Breast epithelium (tissue), 4 donors: ENCODE measurements around the gene AGRN. TPM values are rescaled to one million over a fixed set of nuclear protein-coding genes. Genes with fewer than 3 reads are reported as not detected.
"Not testable (repeated sequence)": the region's sequence is repeated elsewhere in the genome, so short reads cannot be mapped to it uniquely, and the experiment has no call there.

ENCODE experiments used
- DNase-seq, 2 donors: peaks; one replicate each; pipeline ENCODE4 v3.0.0-alpha.2; 2019; ENCODE audit warnings: low spot score in 2 of 2
- H3K27ac ChIP-seq, 2 donors: fragments of 200-600 bp; sonication (generic) in 1 of 2; one replicate each; pipeline ENCODE4 v1.5.1; 2016 to 2019; ENCODE audit warnings: mild to moderate bottlenecking in 1 of 2
- H3K27me3 ChIP-seq, 2 donors: fragments of 200-600 bp; sonication (generic) in 1 of 2; one replicate each; pipeline versions ENCODE4 v1.5.1 to v1.6.0; 2017 to 2019; ENCODE audit warnings: control low read depth in 1 of 2, mild to moderate bottlenecking in 1 of 2
- H3K36me3 ChIP-seq: fragments of 200-600 bp; one replicate; pipeline ENCODE4 v1.5.1; 2019
- H3K4me1 ChIP-seq, 2 donors: fragments of 200-600 bp; sonication (generic); one replicate each; pipeline ENCODE4 v1.5.1; 2016 to 2019; ENCODE audit warnings: control low read depth in 1 of 2
- H3K4me3 ChIP-seq, 3 donors: fragments of 200-600 bp; sonication (generic); 1 replicate in 2 of 3; 2 replicates in 1 of 3; pipeline ENCODE4 v1.5.1; 2016 to 2019; ENCODE audit warnings: mild to moderate bottlenecking in 3 of 3, moderate library complexity in 2 of 3
- H3K9me3 ChIP-seq, 2 donors: fragments of 200-600 bp; sonication (generic) in 1 of 2; one replicate each; pipeline ENCODE4 v1.5.1; 2016 to 2019; ENCODE audit warnings: control low read depth in 1 of 2
- POLR2A ChIP-seq: fragments of 450-650 bp; IDR thresholded peaks from one replicate; pipeline ENCODE4 v1.6.1; 2016; ENCODE audit warnings: antibody characterized with exemption, mild to moderate bottlenecking, moderate library complexity
- POLR2AphosphoS5 ChIP-seq, 3 donors: sonication (generic); formaldehyde crosslinking; IDR thresholded peaks; one replicate each; pipeline ENCODE4 v1.6.1; 2017; ENCODE audit warnings: antibody characterized with exemption in 3 of 3
- intact Hi-C: fragments of 100-400 bp; cut with DNase I; formaldehyde crosslinking; loops from one replicate; pipeline ENCODE4 v1.15.1; 2023; ENCODE audit warnings: low total_unique reads
- total RNA-seq, 3 donors: library from RNA; depleted of rRNA; stranded (reverse); fragments of >200 nt; gene quantifications; one replicate each; pipeline ENCODE4 v1.1.0, GENCODE V29; 2016
- TF ChIP-seq, protein P1 (sequence below), 3 donors: fragments of 450-650 bp; IDR thresholded peaks; one replicate each; pipeline ENCODE4 v1.5.1; 2016 to 2017; ENCODE audit warnings: antibody characterized with exemption in 3 of 3, mild to moderate bottlenecking in 3 of 3, moderate library complexity in 3 of 3

The AGRN gene
- total RNA-seq, 3 donors from 2014 or later, result 9.1 to 37.0 (median 30.5) TPM

- intact Hi-C loops, result loop anchor here (5.0 kb wide), 1 partner anchor 913 kb away; no protein-coding TSS in a partner anchor
- Histone ChIP-seq H3K27me3 (no peaks in the 10 kb centered on the region), H3K4me3 (no peak overlapping the region), H3K4me1 (no peaks in the 10 kb centered on the region), H3K27ac (no peak overlapping the region), H3K36me3 (no peaks in the 10 kb centered on the region), H3K9me3 (no peaks in the 10 kb centered on the region)
- DNase-seq, result no peak
- no peak for TF ChIP-seq POLR2AphosphoS5 (IDR thresholded peaks at IDR 0.05)
- no peak for TF ChIP-seq POLR2A
- TF ChIP-seq, protein P1, sequence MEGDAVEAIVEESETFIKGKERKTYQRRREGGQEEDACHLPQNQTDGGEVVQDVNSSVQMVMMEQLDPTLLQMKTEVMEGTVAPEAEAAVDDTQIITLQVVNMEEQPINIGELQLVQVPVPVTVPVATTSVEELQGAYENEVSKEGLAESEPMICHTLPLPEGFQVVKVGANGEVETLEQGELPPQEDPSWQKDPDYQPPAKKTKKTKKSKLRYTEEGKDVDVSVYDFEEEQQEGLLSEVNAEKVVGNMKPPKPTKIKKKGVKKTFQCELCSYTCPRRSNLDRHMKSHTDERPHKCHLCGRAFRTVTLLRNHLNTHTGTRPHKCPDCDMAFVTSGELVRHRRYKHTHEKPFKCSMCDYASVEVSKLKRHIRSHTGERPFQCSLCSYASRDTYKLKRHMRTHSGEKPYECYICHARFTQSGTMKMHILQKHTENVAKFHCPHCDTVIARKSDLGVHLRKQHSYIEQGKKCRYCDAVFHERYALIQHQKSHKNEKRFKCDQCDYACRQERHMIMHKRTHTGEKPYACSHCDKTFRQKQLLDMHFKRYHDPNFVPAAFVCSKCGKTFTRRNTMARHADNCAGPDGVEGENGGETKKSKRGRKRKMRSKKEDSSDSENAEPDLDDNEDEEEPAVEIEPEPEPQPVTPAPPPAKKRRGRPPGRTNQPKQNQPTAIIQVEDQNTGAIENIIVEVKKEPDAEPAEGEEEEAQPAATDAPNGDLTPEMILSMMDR (IDR thresholded peaks at IDR 0.05), result no peak
Observed at GRCh38 chr1:1099506-1100183, 79.7 kb downstream of the AGRN start.

- intact Hi-C loops, result loop anchor here (5.0 kb wide), 1 partner anchor 912 kb away; no protein-coding TSS in a partner anchor
- no peaks in the 10 kb centered on the region for H3K36me3 ChIP-seq
- DNase-seq, result peak in 1 of 2 donors; percentile 28
Observed at GRCh38 chr1:1100296-1100695, 80.4 kb downstream of the AGRN start.

DNA sequence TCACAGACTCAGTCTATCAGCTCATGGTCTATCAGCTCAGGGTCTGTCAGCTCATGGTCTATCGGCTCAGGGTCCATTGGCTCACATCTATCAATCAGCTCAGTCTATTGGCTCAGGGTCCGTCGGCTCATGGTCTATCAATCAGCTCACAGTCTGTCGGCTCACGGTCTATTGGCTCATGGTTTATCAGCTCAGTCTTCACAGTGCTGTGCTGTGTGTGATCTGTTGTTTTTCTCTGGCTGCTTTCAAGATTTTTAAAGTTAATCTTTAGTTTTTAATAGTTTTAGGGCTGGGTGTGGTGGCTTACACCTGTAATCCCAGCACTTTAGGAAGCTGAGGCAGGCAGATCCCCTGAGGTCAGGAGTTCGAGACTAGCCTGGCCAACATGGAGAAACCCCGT lies 81.6 kb downstream of the AGRN start:
- no peak for DNase-seq
- Histone ChIP-seq H3K4me3 (no peak overlapping the region), H3K27me3 (no peaks in the 10 kb centered on the region), H3K36me3 (no peaks in the 10 kb centered on the region), H3K4me1 (no peaks in the 10 kb centered on the region), H3K9me3 (peaks cover 0 to under 1% of the 10 kb centered on the region in 2 donors), H3K27ac (no peak overlapping the region)
- TF ChIP-seq POLR2A, result no peak
- TF ChIP-seq, protein P1 (IDR thresholded peaks at IDR 0.05), result no peak
- intact Hi-C loops, result loop anchor here (5.0 kb wide), 1 partner anchor 911 kb away; no protein-coding TSS in a partner anchor

More at GRCh38 chr1:1100296-1100695, 80.4 kb downstream of the AGRN start:
- Histone ChIP-seq H3K9me3 (no peaks in the 10 kb centered on the region), H3K4me3 (no peak overlapping the region), H3K4me1 (no peaks in the 10 kb centered on the region), H3K27ac (no peak overlapping the region), H3K27me3 (no peaks in the 10 kb centered on the region)
- TF ChIP-seq, protein P1 (IDR thresholded peaks at IDR 0.05), result no peak
- TF ChIP-seq POLR2A (no peak), POLR2AphosphoS5 (IDR thresholded peaks at IDR 0.05) (no peak)

DNA sequence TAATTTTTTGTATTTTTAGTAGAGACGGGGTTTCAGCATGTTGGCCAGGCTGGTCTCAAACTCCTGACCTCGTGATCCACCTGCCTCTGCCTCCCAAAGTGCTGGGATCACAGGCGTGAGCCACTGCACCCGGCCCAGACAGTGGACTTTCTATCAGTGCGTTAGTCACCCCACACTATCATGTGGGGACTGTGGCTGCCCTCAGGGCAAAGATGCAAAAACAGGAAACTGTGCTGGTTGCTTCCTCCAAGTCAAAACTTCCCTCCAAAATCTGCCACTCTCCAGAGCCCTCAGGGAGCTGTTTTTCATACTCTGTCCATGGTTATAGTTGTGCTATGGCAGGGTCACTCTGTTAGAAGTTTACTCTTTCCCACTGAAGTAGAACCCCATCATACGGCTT lies 84.2 kb downstream of the AGRN start:
- not testable (repeated sequence) for H3K9me3 ChIP-seq, DNase-seq, H3K4me1 ChIP-seq, H3K27me3 ChIP-seq, H3K27ac ChIP-seq, H3K4me3 ChIP-seq, H3K36me3 ChIP-seq
- intact Hi-C loops, result loop anchor here (5.0 kb wide), 1 partner anchor 908 kb away; no protein-coding TSS in a partner anchor

Other genes with a start within 250 kb of the AGRN start
- 10 to 100 TPM in 1 of 3 donors, 1 to 10 TPM in 1, under 1 TPM in 1; 0.16 to 23.0 (median 2.9) TPM for gene SAMD11, start 96.2 kb upstream of the AGRN start, total RNA-seq
- gene NOC2L, start 60.9 kb upstream of the AGRN start, total RNA-seq, result 10 to 100 TPM; 36.2 to 38.7 (median 38.2) TPM
- 10 to 100 TPM in 1 of 3 donors, 1 to 10 TPM in 2; 5.4 to 18.0 (median 10.0) TPM for gene KLHL17, start 59.5 kb upstream of the AGRN start, total RNA-seq
- gene PLEKHN1, start 53.6 kb upstream of the AGRN start, total RNA-seq, result 1 to 10 TPM in 2 of 3 donors, under 1 TPM in 1; 0.16 to 2.8 (median 1.6) TPM
- gene PERM1, start 38.0 kb upstream of the AGRN start, total RNA-seq, result 1 to 10 TPM in 1 of 3 donors, under 1 TPM in 1, not detected in 1; 0.33 to 1.9 TPM
- 10 to 100 TPM in 2 of 3 donors, 1 to 10 TPM in 1; 8.3 to 36.4 (median 34.2) TPM for gene HES4, start 20.0 kb upstream of the AGRN start, total RNA-seq
- gene ISG15, start 6.6 kb upstream of the AGRN start, total RNA-seq, result 10 to 100 TPM; 15.5 to 31.5 (median 18.0) TPM
- gene RNF223, start 54.2 kb downstream of the AGRN start, total RNA-seq, result 1 to 10 TPM in 1 of 3 donors, under 1 TPM in 1, not detected in 1; 0.33 to 2.8 TPM
- gene C1orf159, start 96.0 kb downstream of the AGRN start, total RNA-seq, result 10 to 100 TPM in 2 of 3 donors, 1 to 10 TPM in 1; 6.9 to 24.0 (median 12.5) TPM
- under 1 TPM; 0.15 to 0.33 (median 0.16) TPM for gene TTLL10, start 153.8 kb downstream of the AGRN start, total RNA-seq
- gene TNFRSF18, start 186.5 kb downstream of the AGRN start, total RNA-seq, result 1 to 10 TPM in 2 of 3 donors, not detected in 1; 1.9 to 5.9 TPM
- gene TNFRSF4, start 194.0 kb downstream of the AGRN start, total RNA-seq, result 1 to 10 TPM in 2 of 3 donors, under 1 TPM in 1; 0.64 to 2.3 (median 1.6) TPM
- gene SDF4, start 211.9 kb downstream of the AGRN start, total RNA-seq, result 100 to 1,000 TPM in 1 of 3 donors, 10 to 100 TPM in 2; 58.0 to 111 (median 79.3) TPM
- 10 to 100 TPM; 14.4 to 16.0 (median 14.4) TPM for gene B3GALT6, start 212.1 kb downstream of the AGRN start, total RNA-seq
- gene C1QTNF12, start 226.6 kb downstream of the AGRN start, total RNA-seq, result 1 to 10 TPM in 1 of 3 donors, not detected in 2; 2.0 TPM